Mesodermal cell (in vitro differentiated cells): ENCODE results near the gene CASQ2.
"Not testable (repeated sequence)": the region's sequence is repeated elsewhere in the genome, so short reads cannot be mapped to it uniquely, and the experiment has no call there.

Source experiments
- H3K27ac ChIP-seq: 2 replicates; pipeline ENCODE4 v1.7.0; 2013; ENCODE audit warnings: mild to moderate bottlenecking, low read depth, low read length, moderate library complexity; ENCODE audit not compliant: severe bottlenecking
- H3K36me3 ChIP-seq: 2 replicates; pipeline ENCODE4 v1.7.1; 2013; ENCODE audit warnings: mild to moderate bottlenecking, low read length, moderate library complexity; ENCODE audit not compliant: control insufficient read depth, insufficient read depth
- H3K4me1 ChIP-seq: one replicate; pipeline ENCODE4 v1.7.1; 2013; ENCODE audit warnings: mild to moderate bottlenecking, low read length; ENCODE audit not compliant: insufficient read depth, control insufficient read depth, poor library complexity, severe bottlenecking
- H3K4me3 ChIP-seq: 2 replicates; pipeline ENCODE4 v1.7.0; 2013; ENCODE audit warnings: low read length, control low read depth, mild to moderate bottlenecking; ENCODE audit not compliant: insufficient read depth, poor library complexity, severe bottlenecking; ENCODE audit errors: extremely low read depth
- H3K9me3 ChIP-seq: 2 replicates; pipeline ENCODE4 v1.7.1; 2013; ENCODE audit warnings: mild to moderate bottlenecking, low read length, moderate library complexity; ENCODE audit not compliant: control insufficient read depth
- WGBS, 2 experiments: methylation state at CpG; one replicate each; pipeline ENCODE4 v1.1.5; 2013; ENCODE audit warnings: missing lambda C conversion rate in 2 of 2; ENCODE audit not compliant: insufficient coverage in 2 of 2; 5-methylcytosine and 5-hydroxymethylcytosine counted together

The CASQ2 gene

GRCh38 chr1:115781343-115781742 is 12.8 kb upstream of the CASQ2 start:
- H3K4me1 ChIP-seq, result peaks cover 28% of the 10 kb centered on the region
- WGBS, 2 experiments, result 88 to 100% methylated on average over 1 of the region's 1 CpG
- no peak overlapping the region for H3K27ac ChIP-seq
- no peak overlapping the region for H3K4me3 ChIP-seq
- H3K36me3 ChIP-seq, result no peaks in the 10 kb centered on the region
- no peaks in the 10 kb centered on the region for H3K9me3 ChIP-seq

GRCh38 chr1:115780655-115781054 is 12.1 kb upstream of the CASQ2 start:
- 78% methylated on average over 1 of the region's 2 CpGs; no CpG with 5 or more reads in 1 of the 2 experiments for WGBS, 2 experiments
- not testable (repeated sequence) for H3K36me3 ChIP-seq, H3K27ac ChIP-seq, H3K4me3 ChIP-seq, H3K9me3 ChIP-seq
- H3K4me1 ChIP-seq, result peaks cover 28% of the 10 kb centered on the region

DNA sequence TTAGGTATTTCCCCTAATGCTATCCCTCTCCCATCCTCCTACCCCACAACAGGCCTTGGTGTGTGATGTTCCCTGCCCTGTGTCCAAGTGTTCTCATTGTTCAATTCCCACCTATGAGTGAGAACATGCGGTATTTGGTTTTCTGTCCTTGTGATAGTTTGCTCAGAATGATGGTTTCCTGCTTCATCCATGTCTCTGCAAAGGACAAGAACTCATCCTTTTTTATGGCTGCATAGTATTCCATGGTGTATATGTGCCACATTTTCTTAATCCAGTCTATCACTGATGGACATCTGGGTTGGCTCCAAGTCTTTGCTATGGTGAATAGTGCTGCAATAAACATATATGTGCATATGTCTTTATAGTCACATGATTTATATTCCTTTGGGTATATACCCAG is 10.6 kb upstream of the CASQ2 start:
- not testable (repeated sequence) for H3K4me3 ChIP-seq, H3K36me3 ChIP-seq, H3K9me3 ChIP-seq, H3K27ac ChIP-seq
- peaks cover 28% of the 10 kb centered on the region for H3K4me1 ChIP-seq
- WGBS, 2 experiments, result 80 to 83% methylated on average over 1 of the region's 1 CpG

DNA sequence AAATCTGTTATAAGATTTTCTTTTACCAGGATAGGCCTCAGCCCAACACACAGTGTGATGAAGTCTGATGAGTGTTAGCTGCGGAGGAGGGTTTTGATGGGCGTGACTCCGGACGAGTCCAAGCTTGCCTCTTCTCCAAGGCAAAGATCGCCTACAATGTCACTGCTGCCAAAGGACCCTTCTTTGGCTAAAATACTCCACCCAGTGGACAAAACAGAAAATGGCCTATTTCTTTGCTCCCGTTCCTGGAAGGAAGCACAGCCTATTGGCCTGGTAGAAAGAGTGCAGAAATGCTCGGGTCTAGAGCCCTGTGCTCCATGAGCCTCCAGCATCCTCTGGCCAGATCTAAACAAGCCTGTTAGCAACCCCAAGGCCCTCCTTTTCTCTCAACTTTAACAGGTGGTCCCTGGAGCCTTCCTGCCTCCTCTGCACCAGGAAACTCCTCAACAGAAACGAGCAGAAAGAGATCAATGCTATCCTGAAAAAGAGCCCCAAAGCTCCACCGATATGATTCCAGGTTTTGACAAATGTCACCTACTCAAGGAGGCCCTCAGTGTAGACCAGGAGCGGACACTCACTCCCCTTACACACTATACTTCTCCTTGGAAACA is 3.4 kb upstream of the CASQ2 start:
- H3K27ac ChIP-seq, result no peak overlapping the region
- no peaks in the 10 kb centered on the region for H3K36me3 ChIP-seq
- WGBS, 2 experiments, result 51 to 83% methylated on average over 3 to 7 of the region's 10 CpGs
- H3K4me3 ChIP-seq, result no peak overlapping the region
- no peaks in the 10 kb centered on the region for H3K9me3 ChIP-seq
- H3K4me1 ChIP-seq, result no peaks in the 10 kb centered on the region

GRCh38 chr1:115771094-115771846 is 2.8 kb upstream of the CASQ2 start:
- Histone ChIP-seq H3K9me3 (no peaks in the 10 kb centered on the region), H3K4me3 (no peak overlapping the region), H3K36me3 (no peaks in the 10 kb centered on the region), H3K27ac (no peak overlapping the region), H3K4me1 (no peaks in the 10 kb centered on the region)
- WGBS, 2 experiments, result 58 to 61% methylated on average over 9 of the region's 14 CpGs

DNA sequence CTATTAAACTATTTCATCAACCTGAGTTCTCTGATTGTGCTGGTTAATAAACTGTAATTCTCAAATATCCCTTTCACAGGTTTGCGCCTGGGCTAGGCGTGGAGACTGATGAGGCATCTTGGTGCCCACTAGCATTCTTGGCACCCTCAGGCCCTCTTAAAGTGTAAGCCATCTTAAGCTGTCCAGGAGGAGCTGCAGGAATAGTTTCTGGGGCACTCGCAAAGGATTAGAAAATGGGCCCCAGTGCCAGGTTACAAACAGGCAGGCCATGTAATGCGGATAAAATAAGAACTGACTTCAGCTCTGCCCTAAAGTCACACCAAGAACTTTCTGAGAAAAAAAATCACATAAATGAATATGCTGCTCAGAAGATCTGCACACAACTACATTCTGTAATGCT is 1.1 kb downstream of the CASQ2 start:
- Histone ChIP-seq H3K36me3 (no peaks in the 10 kb centered on the region), H3K27ac (no peak overlapping the region), H3K9me3 (no peaks in the 10 kb centered on the region), H3K4me3 (no peak overlapping the region), H3K4me1 (peaks cover 8% of the 10 kb centered on the region)
- 82 to 100% methylated on average over 2 of the region's 4 CpGs for WGBS, 2 experiments

GRCh38 chr1:115765091-115765490 is 3.4 kb downstream of the CASQ2 start:
- Histone ChIP-seq H3K9me3 (no peaks in the 10 kb centered on the region), H3K27ac (no peak overlapping the region), H3K4me3 (no peak overlapping the region), H3K36me3 (no peaks in the 10 kb centered on the region), H3K4me1 (peaks cover 8% of the 10 kb centered on the region)
- WGBS, 2 experiments, result 33% methylated on average over 1 of the region's 1 CpG; no CpG with 5 or more reads in 1 of the 2 experiments

DNA sequence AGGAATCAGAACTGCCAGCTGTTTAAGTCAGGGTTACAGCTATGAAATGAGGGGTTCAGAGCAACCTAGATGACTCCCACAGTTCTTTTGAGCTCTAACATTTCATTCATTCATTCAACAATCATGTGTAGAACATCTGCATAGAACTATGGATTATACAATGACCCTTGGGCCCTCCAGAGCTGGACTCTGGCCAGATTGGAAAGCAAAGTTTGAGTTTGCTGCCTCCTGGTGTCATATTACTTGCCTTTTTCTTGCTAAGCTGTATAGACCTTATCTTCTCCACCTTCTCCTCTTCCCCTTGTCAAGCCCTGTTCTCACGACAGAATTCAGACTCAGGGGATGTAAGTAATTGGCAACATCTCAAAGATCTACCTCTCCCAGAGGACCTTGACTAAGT is 4.0 kb downstream of the CASQ2 start:
- peaks cover 8% of the 10 kb centered on the region for H3K4me1 ChIP-seq
- WGBS, 2 experiments, result no CpG with 5 or more reads among the region's 1 CpG
- no peak overlapping the region for H3K27ac ChIP-seq
- no peak overlapping the region for H3K4me3 ChIP-seq
- no peaks in the 10 kb centered on the region for H3K36me3 ChIP-seq
- no peaks in the 10 kb centered on the region for H3K9me3 ChIP-seq

- no peak overlapping the region for H3K4me3 ChIP-seq
- H3K27ac ChIP-seq, result no peak overlapping the region
- WGBS, 2 experiments, result 100% methylated on average over 1 to 3 of the region's 3 CpGs
- no peaks in the 10 kb centered on the region for H3K36me3 ChIP-seq
- H3K4me1 ChIP-seq, result peaks cover 8% of the 10 kb centered on the region
- H3K9me3 ChIP-seq, result no peaks in the 10 kb centered on the region
These were observed 5.7 kb downstream of the CASQ2 start for GRCh38 chr1:115762779-115763178.

DNA sequence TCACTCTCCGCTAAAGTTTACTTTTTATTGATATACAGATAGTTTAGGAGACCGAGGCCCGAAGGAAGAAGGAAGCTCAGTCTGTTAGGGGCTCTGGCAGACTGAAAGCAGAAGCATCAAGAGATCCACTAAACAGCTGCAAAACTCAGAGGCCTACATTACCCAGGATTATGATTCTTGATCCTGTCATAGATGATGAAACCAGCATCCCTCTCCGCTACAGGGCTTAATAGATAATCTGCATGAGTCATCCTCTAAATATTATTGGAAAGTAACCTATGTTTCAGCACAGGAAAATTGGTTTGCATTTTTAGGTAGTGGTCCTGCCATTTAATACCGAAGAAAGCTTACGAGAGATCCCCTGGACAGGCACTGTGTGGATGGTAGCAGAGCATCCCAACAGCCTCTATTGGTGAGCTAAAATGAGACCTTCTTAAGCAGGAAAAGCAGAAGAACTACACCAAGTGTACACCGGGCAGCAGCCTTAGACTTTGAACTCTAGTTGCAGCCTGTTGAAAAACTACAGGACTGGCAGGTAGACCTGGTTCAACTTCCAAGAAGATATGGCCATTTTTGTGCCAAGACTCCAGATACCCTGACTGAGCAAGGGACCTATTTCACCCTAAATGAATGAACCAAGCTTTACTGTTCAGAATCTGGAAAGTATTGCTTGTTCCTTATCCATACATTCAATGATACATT is 6.8 kb downstream of the CASQ2 start:
- peaks cover 8% of the 10 kb centered on the region for H3K4me1 ChIP-seq
- H3K36me3 ChIP-seq, result no peaks in the 10 kb centered on the region
- no peaks in the 10 kb centered on the region for H3K9me3 ChIP-seq
- no peak overlapping the region for H3K27ac ChIP-seq
- WGBS, 2 experiments, result 96 to 98% methylated on average over 5 to 6 of the region's 7 CpGs
- H3K4me3 ChIP-seq, result no peak overlapping the region

- no peak overlapping the region for H3K27ac ChIP-seq
- H3K4me3 ChIP-seq, result no peak overlapping the region
- no peaks in the 10 kb centered on the region for H3K9me3 ChIP-seq
- no peaks in the 10 kb centered on the region for H3K36me3 ChIP-seq
- H3K4me1 ChIP-seq, result no peaks in the 10 kb centered on the region
- 63% methylated on average over 1 of the region's 1 CpG; no CpG with 5 or more reads in 1 of the 2 experiments for WGBS, 2 experiments
These were observed 10.7 kb downstream of the CASQ2 start for GRCh38 chr1:115757856-115758255.
